Measurements from ENCODE around the gene RRAS. TPM values are rescaled to one million over a fixed set of nuclear protein-coding genes. Genes with fewer than 3 reads are reported as not detected.
A peak's percentile ranks its signal among the peaks of the same experiment; 100 is the strongest.
"Not testable (repeated sequence)": the region's sequence is repeated elsewhere in the genome, so short reads cannot be mapped to it uniquely, and the experiment has no call there.

Gene RRAS
- total and polyA plus RNA-seq, 9 donors, result 24.2 to 63.4 (median 37.6) TPM

DNA sequence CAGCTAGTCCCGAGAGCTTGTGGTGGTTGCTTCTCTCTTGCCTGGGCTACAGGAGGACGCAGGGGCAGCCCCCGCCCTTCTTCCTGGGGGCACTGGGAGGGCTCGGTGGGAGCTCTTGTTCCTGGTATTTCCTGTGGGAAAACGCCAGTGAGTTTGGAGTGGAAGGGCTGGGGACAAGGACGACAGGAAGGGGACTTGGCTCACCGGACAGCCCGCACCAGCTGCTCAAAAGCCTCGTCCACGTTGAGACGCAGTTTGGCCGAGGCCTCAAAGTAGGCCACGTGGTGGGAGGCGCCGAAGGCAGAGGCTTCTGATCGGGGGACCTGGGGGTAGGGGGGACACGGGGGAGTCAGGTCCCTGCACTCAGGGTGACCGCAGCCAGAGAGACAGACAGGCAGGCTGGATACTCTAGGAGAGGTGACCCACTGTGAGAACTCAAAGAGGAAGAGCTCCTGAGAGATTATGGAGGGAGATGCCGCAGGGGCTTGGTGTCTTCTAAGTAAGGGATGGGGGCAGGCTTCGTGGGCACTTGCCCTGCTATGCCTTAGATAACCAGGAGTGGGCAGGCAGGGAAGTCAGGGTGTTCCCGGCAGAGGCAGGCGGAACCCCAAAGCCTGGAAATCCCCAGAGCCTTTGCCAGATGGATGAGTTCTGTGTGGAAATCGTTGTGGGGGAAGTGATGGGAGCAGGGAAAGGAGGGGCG is 4.3 kb downstream of the RRAS start:
- H3K27ac ChIP-seq, result no peak overlapping the region
- peak in 1 of 5 donors; percentile 31 for DNase-seq
- H3K4me1 ChIP-seq (ENCODE audit: insufficient read depth), result peaks cover 7% of the 10 kb centered on the region
- no peaks in the 10 kb centered on the region for H3K36me3 ChIP-seq
- TF ChIP-seq POLR2A (IDR thresholded peaks at IDR 0.05) (no peak), EP300 (IDR thresholded peaks at IDR 0.05) (no peak), CTCF (IDR thresholded peaks at IDR 0.05) (no peak)
- WGBS, 3 donors, result 27 to 44% (median 38%) methylated on average over 24 of the region's 24 CpGs
- no peaks in the 10 kb centered on the region for H3K9me3 ChIP-seq
- H3K27me3 ChIP-seq, result no peaks in the 10 kb centered on the region
- H3K4me3 ChIP-seq, result no peak overlapping the region
- intact Hi-C loops (cut with DNase I), result loop anchor here in 1 of 4 donors (5.0 kb wide), 1 partner anchor 43 kb away; the partner anchor contains the start of gene PRR12

- intact Hi-C loops (cut with DNase I); H3K4me1 ChIP-seq (ENCODE audit: insufficient read depth): not testable (repeated sequence)
Measured at GRCh38 chr19:49633273-49633672, 6.7 kb downstream of the RRAS start.

DNA sequence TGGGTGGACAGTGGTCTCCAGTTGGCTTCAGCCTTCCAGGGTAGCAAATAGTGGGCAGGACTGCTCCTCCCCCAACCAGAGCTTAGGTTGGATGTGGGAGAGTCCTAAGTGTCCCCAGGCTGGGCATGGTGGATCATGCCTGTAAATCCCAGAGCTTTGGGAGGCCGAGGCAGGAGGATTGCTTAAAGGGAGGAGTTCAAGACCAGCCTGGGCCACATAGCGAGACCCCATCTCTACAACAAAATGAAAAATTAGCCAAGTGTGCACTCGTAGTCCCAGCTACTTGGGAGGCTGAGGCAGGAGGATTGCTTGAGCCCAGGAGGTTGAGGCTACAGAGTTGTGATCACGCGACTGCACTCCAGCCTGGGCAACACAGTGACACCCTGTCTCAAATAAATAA is 7.4 kb downstream of the RRAS start:
- H3K27me3 ChIP-seq, result no peaks in the 10 kb centered on the region
- no peak for TF ChIP-seq POLR2A (IDR thresholded peaks at IDR 0.05)
- TF ChIP-seq CTCF (IDR thresholded peaks at IDR 0.05), result no peak
- no peak for TF ChIP-seq EP300 (IDR thresholded peaks at IDR 0.05)
- H3K4me1 ChIP-seq (ENCODE audit: insufficient read depth), result no peaks in the 10 kb centered on the region
- intact Hi-C loops (cut with DNase I), result no loop called here
- no peak for DNase-seq
- 86 to 94% (median 87%) methylated on average over 4 to 5 of the region's 5 CpGs for WGBS, 3 donors
- no peaks in the 10 kb centered on the region for H3K9me3 ChIP-seq
- H3K4me3 ChIP-seq, result no peak overlapping the region
- H3K27ac ChIP-seq, result no peak overlapping the region
- no peaks in the 10 kb centered on the region for H3K36me3 ChIP-seq

More at GRCh38 chr19:49633273-49633672, 6.7 kb downstream of the RRAS start:
- 55 to 63% (median 63%) methylated on average over 9 of the region's 9 CpGs for WGBS, 3 donors
- not testable (repeated sequence) for H3K36me3 ChIP-seq, H3K27ac ChIP-seq, H3K9me3 ChIP-seq, DNase-seq, H3K4me3 ChIP-seq, H3K27me3 ChIP-seq

- Histone ChIP-seq H3K36me3 (no peaks in the 10 kb centered on the region), H3K9me3 (no peaks in the 10 kb centered on the region), H3K27me3 (no peaks in the 10 kb centered on the region), H3K4me3 (no peak overlapping the region), H3K27ac (no peak overlapping the region), H3K4me1 (ENCODE audit: insufficient read depth) (no peaks in the 10 kb centered on the region)
- 80 to 85% (median 84%) methylated on average over 19 of the region's 19 CpGs for WGBS, 3 donors
- no peak for TF ChIP-seq EP300 (IDR thresholded peaks at IDR 0.05)
- TF ChIP-seq CTCF (IDR thresholded peaks at IDR 0.05), result no peak
- no peak for TF ChIP-seq POLR2A (IDR thresholded peaks at IDR 0.05)
- DNase-seq, result no peak
- intact Hi-C loops (cut with DNase I), result no loop called here
Measured at GRCh38 chr19:49631610-49632192, 8.2 kb downstream of the RRAS start.

DNA sequence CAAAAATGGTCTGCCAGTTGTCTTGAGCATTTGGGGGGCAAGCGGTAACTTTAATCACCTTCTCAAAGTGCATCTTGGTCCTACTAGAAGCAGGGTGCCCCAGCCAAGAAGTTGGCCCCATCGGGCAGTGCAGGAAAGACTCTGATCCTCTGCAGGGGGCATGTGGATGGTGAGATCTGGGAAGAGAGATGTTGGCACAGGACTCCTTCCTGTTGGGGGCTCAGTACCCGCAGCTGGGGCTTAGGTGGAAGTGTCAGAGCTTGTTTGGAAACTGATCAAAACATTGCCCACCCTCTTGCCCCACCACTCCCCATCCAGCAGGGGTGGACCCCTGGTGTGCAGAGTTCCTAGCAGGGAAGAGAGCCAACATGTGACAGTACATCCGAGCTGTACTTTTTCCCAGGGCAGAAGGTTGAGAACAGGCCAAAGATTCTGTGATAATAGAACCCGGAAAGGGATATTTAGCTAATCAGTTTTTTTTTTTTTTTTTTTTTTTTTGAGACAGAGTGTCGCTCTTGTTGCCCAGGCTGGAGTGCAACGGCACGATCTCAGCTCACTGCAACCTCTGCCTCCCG is 8.8 kb downstream of the RRAS start:
- WGBS, 3 donors, result 25 to 40% (median 29%) methylated on average over 9 of the region's 9 CpGs
- H3K4me3 ChIP-seq, result no peak overlapping the region
- no peak for TF ChIP-seq CTCF (IDR thresholded peaks at IDR 0.05)
- no peak for TF ChIP-seq EP300 (IDR thresholded peaks at IDR 0.05)
- TF ChIP-seq POLR2A (IDR thresholded peaks at IDR 0.05), result no peak
- intact Hi-C loops (cut with DNase I), result no loop called here
- H3K36me3 ChIP-seq, result no peaks in the 10 kb centered on the region
- no peak for DNase-seq
- H3K9me3 ChIP-seq, result no peaks in the 10 kb centered on the region
- no peaks in the 10 kb centered on the region for H3K4me1 ChIP-seq (ENCODE audit: insufficient read depth)
- no peaks in the 10 kb centered on the region for H3K27me3 ChIP-seq
- peak overlapping the region in 1 of 2 donors; percentile 21 for H3K27ac ChIP-seq

Measured in ovary (tissue), 9 donors.